H9 (cell line): ENCODE results near the gene TCAF2. TPM values are rescaled to one million over a fixed set of nuclear protein-coding genes. Genes with fewer than 3 reads are reported as not detected.
"Not testable (repeated sequence)": the region's sequence is repeated elsewhere in the genome, so short reads cannot be mapped to it uniquely, and the experiment has no call there.

Source experiments
- DNase-seq: peaks from one replicate; pipeline ENCODE4 v3.0.0-alpha.2; 2017
- H2AFZ ChIP-seq: one replicate; pipeline ENCODE4 v1.6.1; 2013; ENCODE audit warnings: mild to moderate bottlenecking, low read length, control low read depth, moderate library complexity
- H2AK5ac ChIP-seq: 2 replicates; pipeline ENCODE4 v1.6.1; 2013; ENCODE audit warnings: low read length, control low read depth, mixed read lengths; ENCODE audit not compliant: insufficient read length
- H2BK120ac ChIP-seq: one replicate; pipeline ENCODE4 v1.6.1; 2013; ENCODE audit warnings: low read depth, mild to moderate bottlenecking, low read length, control low read depth, inconsistent platforms; ENCODE audit not compliant: poor library complexity, severe bottlenecking
- H2BK12ac ChIP-seq: 2 replicates; pipeline ENCODE4 v1.6.1; 2013; ENCODE audit warnings: low read length, control low read depth, mixed read lengths, low read depth; ENCODE audit not compliant: insufficient read length
- H2BK15ac ChIP-seq: 2 replicates; pipeline ENCODE4 v1.6.1; 2013; ENCODE audit warnings: low read depth, low read length, control low read depth
- H2BK20ac ChIP-seq: one replicate; pipeline ENCODE4 v1.6.1; 2013; ENCODE audit warnings: low read depth, mild to moderate bottlenecking, low read length, control low read depth, inconsistent platforms; ENCODE audit not compliant: poor library complexity, severe bottlenecking
- H2BK5ac ChIP-seq: 2 replicates; pipeline ENCODE4 v1.6.1; 2013; ENCODE audit warnings: low read length, control low read depth, mixed read lengths; ENCODE audit not compliant: insufficient read length
- H3K14ac ChIP-seq: 2 replicates; pipeline ENCODE4 v1.6.1; 2013; ENCODE audit warnings: low read length, control low read depth; ENCODE audit not compliant: insufficient read depth
- H3K18ac ChIP-seq: 2 replicates; pipeline ENCODE4 v1.6.1; 2013; ENCODE audit warnings: low read depth, mild to moderate bottlenecking, mixed read lengths, low read length, control low read depth; ENCODE audit not compliant: insufficient read length
- H3K23ac ChIP-seq: 2 replicates; pipeline ENCODE4 v1.6.1; 2013; ENCODE audit warnings: low read length, control low read depth, mixed read lengths, low read depth; ENCODE audit not compliant: insufficient read length
- H3K23me2 ChIP-seq: 2 replicates; pipeline ENCODE4 v1.6.1; 2013; ENCODE audit warnings: low read depth, mild to moderate bottlenecking, mixed read lengths, low read length, control low read depth; ENCODE audit not compliant: insufficient read length, poor library complexity, severe bottlenecking
- H3K27ac ChIP-seq: 2 replicates; pipeline ENCODE4 v1.5.1; 2013; ENCODE audit warnings: low read length, control low read depth, mixed read lengths, low read depth; ENCODE audit not compliant: insufficient read length
- H3K27me3 ChIP-seq: 2 replicates; pipeline ENCODE4 v1.6.1; 2013; ENCODE audit warnings: low read length, control low read depth, inconsistent platforms; ENCODE audit not compliant: insufficient read depth
- H3K4ac ChIP-seq: 2 replicates; pipeline ENCODE4 v1.6.1; 2013; ENCODE audit warnings: low read depth, mild to moderate bottlenecking, control low read depth, inconsistent platforms, low read length, moderate library complexity
- H3K4me1 ChIP-seq: 2 replicates; pipeline ENCODE4 v1.6.1; 2013; ENCODE audit warnings: low read length, control low read depth, inconsistent platforms; ENCODE audit not compliant: insufficient read depth
- H3K4me2 ChIP-seq: 2 replicates; pipeline ENCODE4 v1.6.1; 2013; ENCODE audit warnings: low read length, control low read depth, mixed read lengths; ENCODE audit not compliant: insufficient read length, insufficient read depth
- H3K56ac ChIP-seq: 2 replicates; pipeline ENCODE4 v1.6.1; 2013; ENCODE audit warnings: low read depth, mild to moderate bottlenecking, mixed read lengths, low read length, control low read depth; ENCODE audit not compliant: insufficient read length
- H3K79me1 ChIP-seq: 2 replicates; pipeline ENCODE4 v1.6.1; 2013; ENCODE audit warnings: low read depth, mild to moderate bottlenecking, moderate library complexity, low read length, control low read depth, inconsistent platforms; ENCODE audit not compliant: insufficient read depth, poor library complexity, severe bottlenecking
- H3K79me2 ChIP-seq: 2 replicates; pipeline ENCODE4 v1.6.1; 2013; ENCODE audit warnings: low read length, control low read depth, inconsistent platforms; ENCODE audit not compliant: insufficient read depth
- H3K9ac ChIP-seq: 2 replicates; pipeline ENCODE4 v1.6.1; 2013; ENCODE audit warnings: low read length, control low read depth, mixed read lengths; ENCODE audit not compliant: insufficient read length; ENCODE audit errors: extremely low read depth
- H3K9me3 ChIP-seq: one replicate; pipeline ENCODE4 v1.6.1; 2013; ENCODE audit warnings: low read depth, low read length, inconsistent platforms; ENCODE audit not compliant: control insufficient read depth
- H3T11ph ChIP-seq: one replicate; pipeline ENCODE4 v1.6.1; 2013; ENCODE audit warnings: mild to moderate bottlenecking, low read length, control low read depth, inconsistent platforms
- H4K20me1 ChIP-seq: one replicate; pipeline ENCODE4 v1.6.1; 2013; ENCODE audit not compliant: control insufficient read depth, insufficient read length, insufficient read depth
- H4K5ac ChIP-seq: 2 replicates; pipeline ENCODE4 v1.6.1; 2013; ENCODE audit warnings: low read depth, mild to moderate bottlenecking, mixed read lengths, low read length, control low read depth; ENCODE audit not compliant: insufficient read length
- H4K8ac ChIP-seq: replicated peaks from 2 replicates; pipeline ENCODE4 v1.6.1; 2013; ENCODE audit warnings: low read length, control low read depth, mixed read lengths, low read depth; ENCODE audit not compliant: insufficient read length
- H4K91ac ChIP-seq: 2 replicates; pipeline ENCODE4 v1.6.1; 2013; ENCODE audit warnings: low read depth, mild to moderate bottlenecking, moderate library complexity, mixed read lengths, low read length, control low read depth; ENCODE audit not compliant: insufficient read length
- H3K27ac Mint-ChIP-seq, 3 experiments: 2 replicates in 2 of 3; 3 replicates in 1 of 3; pipeline ENCODE4 v1.8.0; 2020 to 2021; ENCODE audit warnings: mixed read lengths in 3 of 3, mild to moderate bottlenecking in 1 of 3, moderate library complexity in 1 of 3
- H3K27me3 Mint-ChIP-seq: 2 replicates; pipeline ENCODE4 v1.8.0; 2021; ENCODE audit warnings: low read depth, mild to moderate bottlenecking, moderate library complexity, mixed read lengths
- H3K36me3 Mint-ChIP-seq, 3 experiments: 2 replicates in 2 of 3; 3 replicates in 1 of 3; pipeline ENCODE4 v1.8.0; 2020 to 2021; ENCODE audit warnings: low read depth in 3 of 3, mixed read lengths in 3 of 3; ENCODE audit not compliant: insufficient read depth in 1 of 3
- H3K4me1 Mint-ChIP-seq, 2 experiments: 2 replicates each; pipeline ENCODE4 v1.8.0; 2020; ENCODE audit warnings: mixed read lengths in 2 of 2
- H3K4me3 Mint-ChIP-seq, 2 experiments: 2 replicates in 1 of 2; 3 replicates in 1 of 2; pipeline ENCODE4 v1.8.0; 2020 to 2021; ENCODE audit warnings: mild to moderate bottlenecking in 2 of 2, mixed read lengths in 2 of 2, moderate library complexity in 1 of 2
- H3K9me3 Mint-ChIP-seq, 2 experiments: 2 replicates in 1 of 2; 3 replicates in 1 of 2; pipeline ENCODE4 v1.8.0; 2020; ENCODE audit warnings: mild to moderate bottlenecking in 2 of 2, mixed read lengths in 2 of 2, moderate library complexity in 1 of 2
- WGBS: extraction: QIAGEN DNeasy Blood & Tissue Kit; methylation state at CpG from one replicate; pipeline ENCODE4 v1.1.7; 2013; ENCODE audit warnings: missing lambda C conversion rate, low lambda C conversion rate, mixed read lengths; ENCODE audit not compliant: insufficient read length; ENCODE audit errors: extremely low coverage; 5-methylcytosine and 5-hydroxymethylcytosine counted together
- total RNA-seq: library from RNA; stranded (reverse); gene quantifications from 2 replicates; pipeline ENCODE4 v1.2.1, GENCODE V29; 2021

TCAF2 gene
- total RNA-seq, 1 experiment from 2014 or later, result 0.04 TPM

DNA sequence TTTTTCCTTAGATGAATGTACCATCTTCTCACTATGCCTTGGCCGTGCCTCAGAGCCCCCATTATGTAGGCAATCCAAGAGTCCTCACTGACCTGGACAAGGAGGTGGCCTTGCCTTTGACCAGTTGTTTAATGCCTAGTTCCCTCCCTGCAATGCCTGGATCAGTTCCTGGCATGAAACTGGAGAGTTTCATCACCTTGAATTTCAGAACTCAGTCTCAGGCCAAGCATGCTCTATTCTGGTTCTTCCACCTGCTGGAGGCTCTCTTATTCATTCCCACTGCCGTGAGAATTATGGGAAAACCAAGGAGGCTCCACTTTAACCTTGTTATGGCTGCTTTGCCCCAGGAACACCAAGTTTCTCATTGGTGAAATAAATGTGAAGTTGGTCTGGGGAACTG lies 17.2 kb upstream of the TCAF2 start:
- H4K5ac ChIP-seq, H3K27me3 Mint-ChIP-seq, H2AK5ac ChIP-seq, H3K4ac ChIP-seq, H3K79me2 ChIP-seq, H2AFZ ChIP-seq, H2BK12ac ChIP-seq, H3T11ph ChIP-seq, H3K36me3 Mint-ChIP-seq, H3K23me2 ChIP-seq, H3K56ac ChIP-seq, H3K14ac ChIP-seq, H3K27me3 ChIP-seq, H3K79me1 ChIP-seq, H2BK120ac ChIP-seq, H2BK15ac ChIP-seq, H4K91ac ChIP-seq, H3K4me1 ChIP-seq, H3K9me3 Mint-ChIP-seq, H3K18ac ChIP-seq, H3K4me3 Mint-ChIP-seq, H4K8ac ChIP-seq, H2BK5ac ChIP-seq, H3K4me2 ChIP-seq, H3K9me3 ChIP-seq, H3K27ac ChIP-seq, DNase-seq, H3K27ac Mint-ChIP-seq, H2BK20ac ChIP-seq, H3K9ac ChIP-seq, H3K4me1 Mint-ChIP-seq, H4K20me1 ChIP-seq, H3K23ac ChIP-seq: not testable (repeated sequence)
- WGBS, result no CpG with 5 or more reads among the region's 2 CpGs

DNA sequence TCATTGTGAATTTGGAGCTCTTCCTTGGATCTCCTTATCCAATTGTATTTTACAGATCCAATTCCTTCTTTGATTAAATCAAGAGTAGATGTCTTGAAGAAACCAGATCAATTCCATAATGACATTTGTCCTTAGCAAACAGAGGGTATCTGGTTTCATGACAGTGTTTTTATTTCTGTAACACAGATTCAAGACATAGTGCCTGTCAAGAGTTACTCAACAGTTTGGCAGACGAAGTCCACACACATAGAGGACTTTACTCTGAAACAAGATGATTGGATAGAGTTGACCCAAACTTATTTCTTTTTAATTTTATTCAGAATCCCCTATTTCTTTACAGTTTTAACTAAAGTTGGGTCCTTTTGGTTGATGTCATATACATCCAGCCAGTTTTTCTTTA lies 14.7 kb upstream of the TCAF2 start:
- not testable (repeated sequence) for H3K4me1 Mint-ChIP-seq

More for the DNA sequence above, 14.7 kb upstream of the TCAF2 start:
- not testable (repeated sequence) for H2BK5ac ChIP-seq, DNase-seq, H4K5ac ChIP-seq, H3K18ac ChIP-seq, H2BK15ac ChIP-seq, H3K9ac ChIP-seq, H3K23ac ChIP-seq, H3K27me3 ChIP-seq, H3K27ac Mint-ChIP-seq, H3K23me2 ChIP-seq, H3K4me1 ChIP-seq, H2AK5ac ChIP-seq, H3K36me3 Mint-ChIP-seq, H3K14ac ChIP-seq, H2BK20ac ChIP-seq, H3K9me3 Mint-ChIP-seq, H4K20me1 ChIP-seq, H2BK12ac ChIP-seq, H2AFZ ChIP-seq, H3T11ph ChIP-seq, H3K4me3 Mint-ChIP-seq, H3K9me3 ChIP-seq, H3K56ac ChIP-seq, H3K79me2 ChIP-seq, H4K91ac ChIP-seq, H3K4ac ChIP-seq, H3K27ac ChIP-seq, H3K4me2 ChIP-seq, H3K27me3 Mint-ChIP-seq, H3K79me1 ChIP-seq, H4K8ac ChIP-seq, H2BK120ac ChIP-seq
- WGBS, result no CpG with 5 or more reads among the region's 1 CpG
